OCI-LY7 (cell line): Measurements from ENCODE around the gene TLCD1.

Experiments used
- CTCF ChIP-seq: fragments of 200-600 bp; sonication (generic); conservative IDR thresholded peaks from 2 replicates; pipeline ENCODE4 v1.5.1; 2014; ENCODE audit warnings: mild to moderate bottlenecking, antibody characterized with exemption, low read length, moderate library complexity, mixed read lengths
- EZH2phosphoT487 ChIP-seq: fragments of 200-600 bp; sonication (generic); IDR thresholded peaks from 2 replicates; pipeline ENCODE4 v1.6.1; 2018; ENCODE audit warnings: low read depth, borderline replicate concordance, mild to moderate bottlenecking, mixed run types, antibody characterized with exemption, low read length, moderate library complexity, mixed read lengths

DNA sequence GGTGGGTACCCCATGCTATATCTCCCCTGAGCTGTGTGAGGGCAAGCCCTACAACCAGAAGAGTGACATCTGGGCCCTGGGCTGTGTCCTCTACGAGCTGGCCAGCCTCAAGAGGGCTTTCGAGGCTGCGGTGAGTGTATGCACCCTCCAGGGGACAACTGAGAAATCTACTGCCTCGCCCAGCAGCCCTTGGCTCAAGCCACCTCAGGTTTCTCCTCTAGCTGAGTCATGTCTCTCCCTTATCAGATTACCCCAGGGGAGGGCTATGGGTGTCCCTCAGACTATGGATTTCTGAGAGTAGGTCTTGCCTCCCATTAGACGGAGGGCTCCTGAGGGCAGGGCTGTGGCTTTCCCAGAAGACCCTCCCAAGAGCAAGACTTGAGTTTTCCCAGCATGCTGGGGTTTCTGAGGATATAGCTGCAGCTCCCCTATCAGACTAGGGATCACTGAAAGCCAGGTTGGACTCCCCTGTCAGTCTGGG is 9.2 kb upstream of the TLCD1 start:
- TF ChIP-seq CTCF (no peak), EZH2phosphoT487 (no peak)
